ENCODE measurements around the gene NCOR2.
A peak's percentile ranks its signal among the peaks of the same experiment; 100 is the strongest.

Gene NCOR2

GRCh38 chr12:124577374-124577773 is 10.0 kb upstream of the NCOR2 start:
- no peak for DNase-seq (ENCODE audit: low read depth)

DNA sequence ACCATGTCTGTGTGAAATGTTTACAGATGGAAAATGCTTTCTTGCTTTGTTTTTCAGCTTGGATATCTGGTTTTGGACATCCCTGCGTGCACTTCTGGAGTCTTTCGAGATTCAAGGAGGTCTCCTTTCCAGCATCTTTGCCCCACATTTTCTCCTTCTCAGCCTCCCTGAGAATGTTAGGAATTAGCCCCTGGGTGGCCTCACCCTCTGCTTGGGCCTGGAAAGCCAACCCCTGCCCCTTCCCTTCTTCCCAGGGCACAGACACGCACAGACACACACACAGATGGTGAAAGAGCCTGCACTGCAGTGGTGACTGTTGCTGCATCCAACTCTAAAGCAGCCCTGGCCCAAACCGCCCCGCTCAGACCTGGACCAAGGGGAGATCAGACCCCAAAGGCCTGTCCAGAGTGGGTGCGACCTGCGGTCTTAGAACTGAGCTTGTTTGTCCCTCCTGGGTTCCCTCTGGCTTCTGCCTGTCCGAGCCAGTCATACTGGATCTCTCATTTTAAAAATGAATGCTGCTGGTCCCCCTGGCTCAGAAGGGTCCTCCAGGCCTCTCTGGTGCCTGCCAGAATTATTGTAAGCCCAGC is 8.7 kb upstream of the NCOR2 start:
- DNase-seq (ENCODE audit: low read depth) = no peak

- no peak for DNase-seq (ENCODE audit: low read depth)
These were observed 6.7 kb upstream of the NCOR2 start for GRCh38 chr12:124573839-124574786.

GRCh38 chr12:124571556-124571955 is 4.1 kb upstream of the NCOR2 start:
- DNase-seq (ENCODE audit: low read depth) = no peak

GRCh38 chr12:124570810-124571209 is 3.4 kb upstream of the NCOR2 start:
- no peak for DNase-seq (ENCODE audit: low read depth)

GRCh38 chr12:124569375-124570148 is 2.1 kb upstream of the NCOR2 start:
- DNase-seq (ENCODE audit: low read depth) = no peak

- DNase-seq (ENCODE audit: low read depth) = no peak
These were observed 1.3 kb upstream of the NCOR2 start for GRCh38 chr12:124568431-124569374.

DNA sequence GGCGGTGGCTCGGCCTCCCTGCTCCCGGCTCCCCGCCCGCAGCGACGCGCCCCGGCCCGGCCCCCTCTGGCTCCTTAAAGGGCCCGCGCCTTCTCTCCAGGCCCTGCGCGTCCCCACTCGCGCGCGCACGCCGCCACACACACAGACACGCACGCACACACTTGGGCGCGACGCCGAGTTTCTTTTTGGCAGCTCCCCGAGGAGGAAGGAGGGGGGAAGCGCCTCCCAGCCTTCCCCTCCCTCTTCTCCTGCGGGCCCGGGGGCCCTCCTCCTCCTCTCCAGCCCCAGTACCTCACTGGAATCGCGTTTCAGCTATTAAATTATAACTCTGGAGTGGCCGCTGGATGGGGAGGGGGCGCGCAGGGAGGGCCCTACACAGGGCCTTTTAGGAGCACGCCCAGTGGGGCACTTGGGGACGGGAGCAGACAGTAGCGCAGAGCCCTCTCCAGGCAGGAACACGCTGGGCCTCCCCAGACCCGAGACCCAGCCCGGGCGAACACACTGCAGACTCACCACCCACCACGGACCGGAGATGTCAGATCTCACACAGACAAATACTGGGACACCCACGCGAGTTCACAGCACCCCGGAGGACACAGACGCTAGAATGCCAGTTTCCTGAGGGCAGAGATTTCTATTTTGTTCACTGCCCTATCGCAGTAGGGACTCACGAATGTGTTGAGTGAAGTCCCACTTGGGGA is 411 bp upstream of the NCOR2 start:
- DNase-seq (ENCODE audit: low read depth) = peak; percentile 76

DNA sequence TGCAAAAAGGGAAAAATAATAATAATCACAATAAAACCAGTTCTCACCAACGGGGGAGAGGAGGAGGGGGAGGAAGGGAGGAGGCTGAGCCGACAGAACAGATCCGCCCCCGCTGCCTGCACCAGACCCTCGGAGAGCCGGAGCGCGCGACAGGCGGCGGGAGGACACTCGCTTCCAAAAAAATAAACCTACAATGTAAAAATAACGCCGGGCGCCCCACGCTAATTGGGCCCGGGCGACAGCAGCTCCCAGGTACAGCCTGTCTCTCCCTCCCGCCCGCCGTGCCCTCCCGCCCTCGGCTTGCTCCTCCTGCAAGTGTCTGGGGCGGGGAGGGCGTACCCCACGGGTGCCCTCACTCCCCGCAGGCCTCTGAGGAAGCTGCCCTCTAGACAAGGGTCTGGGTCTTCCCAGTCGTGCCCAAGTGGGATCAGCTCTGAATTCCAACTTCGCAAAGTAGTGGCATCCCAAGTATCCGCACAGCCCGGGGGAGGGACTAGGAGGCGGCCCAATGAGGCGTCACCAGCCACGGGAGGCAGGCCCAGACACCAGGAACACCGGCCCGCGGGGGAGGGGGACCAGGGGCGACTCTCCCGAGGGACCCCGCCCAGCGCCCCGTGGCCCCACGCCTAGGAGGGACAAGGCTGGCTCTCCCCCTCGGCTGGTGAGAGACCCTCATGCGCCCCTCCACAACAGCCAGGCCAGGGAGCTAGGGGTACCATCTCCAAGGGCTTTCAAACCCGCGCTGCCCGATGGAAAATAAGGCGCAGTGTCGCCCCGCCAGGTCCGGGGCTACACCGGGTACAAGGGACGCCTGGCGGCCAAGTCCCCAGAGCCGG is 1.0 kb downstream of the NCOR2 start:
- peak; percentile 50 for DNase-seq (ENCODE audit: low read depth)

- no peak for DNase-seq (ENCODE audit: low read depth)
These were observed 1.7 kb downstream of the NCOR2 start for GRCh38 chr12:124565656-124566160.

DNA sequence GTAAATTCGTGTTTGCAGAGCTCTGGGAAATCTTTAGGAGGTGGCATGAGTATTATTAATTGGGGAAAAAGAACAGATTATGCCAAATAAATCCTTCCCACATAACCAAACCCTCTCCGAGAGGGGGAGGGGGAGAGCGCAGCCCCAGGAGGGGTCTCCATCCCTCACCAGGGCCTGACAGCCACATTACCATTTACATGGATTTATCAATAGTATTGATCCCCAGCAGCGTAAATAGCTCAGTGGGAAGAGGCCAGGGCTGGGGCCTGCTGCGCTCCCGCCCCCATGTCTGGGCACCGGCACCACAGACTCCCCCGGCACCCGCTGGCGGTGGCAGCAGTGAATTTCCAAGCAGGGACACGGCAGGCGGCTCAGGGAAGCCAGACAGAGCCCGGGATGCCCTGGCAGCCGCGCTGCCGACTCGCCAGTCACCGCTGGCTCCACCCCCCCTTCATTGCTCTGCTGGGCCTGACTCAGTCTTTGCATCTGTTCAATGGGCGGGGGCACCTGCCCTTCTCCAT is 2.4 kb downstream of the NCOR2 start:
- no peak for DNase-seq (ENCODE audit: low read depth)

GRCh38 chr12:124564232-124564958 is 3.0 kb downstream of the NCOR2 start:
- DNase-seq (ENCODE audit: low read depth) = no peak

DNA sequence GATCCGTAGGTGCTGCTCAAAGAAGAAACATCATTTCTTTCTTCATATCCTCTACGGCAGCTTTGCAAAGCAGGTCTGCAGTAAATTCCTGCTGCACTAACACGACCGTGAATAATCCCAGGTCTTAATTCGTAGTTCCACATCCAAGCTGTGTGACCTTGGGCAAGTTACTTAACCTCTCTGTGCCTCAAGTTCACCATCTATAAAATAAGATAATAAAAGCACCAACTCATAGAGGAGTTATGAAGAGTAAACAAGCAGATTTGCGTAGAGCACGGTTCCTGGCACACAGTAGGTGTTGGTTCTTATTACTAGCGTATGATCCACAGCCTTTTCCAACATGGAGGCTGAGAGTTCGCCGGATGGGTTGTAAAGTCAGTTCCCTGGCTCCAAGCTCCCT is 3.6 kb downstream of the NCOR2 start:
- DNase-seq (ENCODE audit: low read depth) = no peak

GRCh38 chr12:124563401-124563800 is 4.0 kb downstream of the NCOR2 start:
- DNase-seq (ENCODE audit: low read depth) = no peak

GRCh38 chr12:124562796-124563181 is 4.6 kb downstream of the NCOR2 start:
- DNase-seq (ENCODE audit: low read depth) = no peak

- no peak for DNase-seq (ENCODE audit: low read depth)
These were observed 5.2 kb downstream of the NCOR2 start for GRCh38 chr12:124562018-124562795.

GRCh38 chr12:124561231-124561630 is 6.2 kb downstream of the NCOR2 start:
- DNase-seq (ENCODE audit: low read depth) = no peak

Measured in T follicular helper cell (primary cell).